SK-N-SH (cell line): ENCODE measurements around the gene CEBPA. TPM values are rescaled to one million over a fixed set of nuclear protein-coding genes. Genes with fewer than 3 reads are reported as not detected.
"Not testable (repeated sequence)": the region's sequence is repeated elsewhere in the genome, so short reads cannot be mapped to it uniquely, and the experiment has no call there.

Source experiments
- CTCF ChIA-PET: fragments of 300-600, 350-600 bp; formaldehyde crosslinking; extraction: SDS; loops from one replicate; lab custom pipeline; 2021; lab: Yijun Ruan, JAX
- POLR2A ChIA-PET: fragments of 350-600 bp; sonication (Branson Sonifier 250); formaldehyde crosslinking; extraction: SDS; loops from one replicate; lab custom pipeline; 2020; ENCODE audit warnings: antibody characterized with exemption, inconsistent platforms; lab: Yijun Ruan, JAX
- DNase-seq: peaks from one replicate; pipeline ENCODE4 v3.0.0; 2012
- H2AFZ ChIP-seq: fragments of 200-600 bp; sonication (generic); 2 replicates; pipeline ENCODE4 v1.8.1; 2016; ENCODE audit warnings: antibody characterized with exemption, mild to moderate bottlenecking, low read depth
- H3F3A ChIP-seq: fragments of 200-600 bp; sonication (generic); replicated peaks from 2 replicates; pipeline ENCODE3; 2016; ENCODE audit warnings: antibody characterized with exemption, mild to moderate bottlenecking; ENCODE audit not compliant: insufficient read depth
- H3K27ac ChIP-seq, 2 experiments: fragments of 200-500 bp in 1 of 2; fragments of 200-600 bp in 1 of 2; sonication (Bioruptor generic) in 1 of 2; sonication (generic), shearing (Covaris generic) in 1 of 2; 2 replicates each; pipeline versions ENCODE4 v1.5.1 to v1.6.1; 2014 to 2016; ENCODE audit warnings: low read depth in 2 of 2, inconsistent platforms in 1 of 2, low read length in 1 of 2, mild to moderate bottlenecking in 1 of 2, mixed read lengths in 1 of 2
- H3K27me3 ChIP-seq: fragments of 200-600 bp; sonication (generic), shearing (Covaris generic); 2 replicates; pipeline ENCODE4 v1.6.1; 2016; ENCODE audit warnings: mixed run types; ENCODE audit not compliant: insufficient read depth
- H3K36me3 ChIP-seq, 2 experiments: fragments of 200-500 bp in 1 of 2; fragments of 200-600 bp in 1 of 2; sonication (Bioruptor generic) in 1 of 2; sonication (generic) in 1 of 2; replicated peaks in 1 of 2; 2 replicates each; pipeline versions ENCODE3 to v1.5.1; 2014 to 2016; ENCODE audit warnings: low read length in 1 of 2, mild to moderate bottlenecking in 1 of 2; ENCODE audit not compliant: insufficient read depth in 2 of 2, control insufficient read depth in 1 of 2
- H3K4me1 ChIP-seq, 2 experiments: fragments of 200-500 bp in 1 of 2; fragments of 200-600 bp in 1 of 2; sonication (Bioruptor generic) in 1 of 2; sonication (generic), shearing (Covaris generic) in 1 of 2; 2 replicates each; pipeline versions ENCODE4 v1.5.1 to v1.6.1; 2014 to 2016; ENCODE audit warnings: low read depth in 1 of 2, low read length in 1 of 2, mixed run types in 1 of 2; ENCODE audit not compliant: insufficient read depth in 2 of 2, control insufficient read depth in 1 of 2
- H3K4me2 ChIP-seq: fragments of 200-600 bp; sonication (generic), shearing (Covaris generic); 2 replicates; pipeline ENCODE4 v1.6.1; 2017; ENCODE audit warnings: mixed run types
- H3K4me3 ChIP-seq, 2 experiments: fragments of 200-500 bp in 1 of 2; fragments of 200-600 bp in 1 of 2; sonication (Bioruptor generic) in 1 of 2; sonication (generic), shearing (Covaris generic) in 1 of 2; 2 replicates each; pipeline versions ENCODE4 v1.5.1 to v1.8.1; 2014 to 2016; ENCODE audit warnings: low read depth in 2 of 2, inconsistent platforms in 1 of 2, low read length in 1 of 2, mild to moderate bottlenecking in 1 of 2, mixed read lengths in 1 of 2, moderate library complexity in 1 of 2
- H3K79me2 ChIP-seq: fragments of 200-600 bp; sonication (generic); 2 replicates; pipeline ENCODE4 v1.8.1; 2017; ENCODE audit warnings: mild to moderate bottlenecking; ENCODE audit not compliant: insufficient read depth
- H3K9ac ChIP-seq: fragments of 200-600 bp; sonication (generic); 2 replicates; pipeline ENCODE4 v1.6.1; 2017; ENCODE audit warnings: mixed run types
- H3K9me2 ChIP-seq: fragments of 200-600 bp; sonication (generic); 2 replicates; pipeline ENCODE4 v1.6.1; 2017; ENCODE audit warnings: mixed run types
- H3K9me3 ChIP-seq: fragments of 200-600 bp; sonication (generic); 2 replicates; pipeline ENCODE4 v1.6.1; 2017; ENCODE audit warnings: mixed run types, mild to moderate bottlenecking, moderate library complexity
- H4K20me1 ChIP-seq: fragments of 200-600 bp; sonication (generic); 2 replicates; pipeline ENCODE4 v1.6.1; 2017; ENCODE audit warnings: mild to moderate bottlenecking, mixed run types; ENCODE audit not compliant: insufficient read depth
- CTCF ChIP-seq: fragments of 200-600 bp; sonication (generic); IDR thresholded peaks from 2 replicates; pipeline ENCODE4 v1.6.1; 2017; ENCODE audit warnings: antibody characterized with exemption, mild to moderate bottlenecking, moderate library complexity
- ELF1 ChIP-seq: IDR thresholded peaks from 2 replicates; pipeline ENCODE4 v1.4.0; 2012
- EP300 ChIP-seq, 2 experiments: IDR thresholded peaks; 2 replicates each; pipeline versions ENCODE4 v1.4.0 to v1.6.1; 2012; ENCODE audit warnings: borderline replicate concordance in 1 of 2, low read depth in 1 of 2, low read length in 1 of 2
- EZH2phosphoT487 ChIP-seq: fragments of 200-600 bp; sonication (generic); IDR thresholded peaks from 2 replicates; pipeline ENCODE4 v1.6.1; 2017; ENCODE audit warnings: low read depth, mixed run types, mild to moderate bottlenecking, antibody characterized with exemption, moderate library complexity, borderline replicate concordance
- FOXJ3 ChIP-seq: sonication (generic); formaldehyde crosslinking; IDR thresholded peaks from 2 replicates; pipeline ENCODE4 v1.5.1; 2020; ENCODE audit warnings: mild to moderate bottlenecking, missing genetic modification reagents
- POLR2AphosphoS5 ChIP-seq: IDR thresholded peaks from 2 replicates; pipeline ENCODE4 v1.6.1; 2012; ENCODE audit warnings: low read depth, low read length
- SIN3A ChIP-seq: IDR thresholded peaks from 2 replicates; pipeline ENCODE4 v1.6.1; 2012; ENCODE audit warnings: low read depth, mild to moderate bottlenecking, low read length, moderate library complexity, borderline replicate concordance
- TAF1 ChIP-seq: IDR thresholded peaks from 2 replicates; pipeline ENCODE4 v1.6.1; 2012; ENCODE audit warnings: low read depth, mild to moderate bottlenecking, low read length, moderate library complexity, borderline replicate concordance
- USF1 ChIP-seq: IDR thresholded peaks from 2 replicates; pipeline ENCODE4 v1.4.0; 2012; ENCODE audit warnings: low read depth, borderline replicate concordance
- WGBS: methylation state at CpG from one replicate; pipeline ENCODE4 v1.1.6; 2017; ENCODE audit warnings: low lambda C conversion rate; 5-methylcytosine and 5-hydroxymethylcytosine counted together
- polyA plus RNA-seq, 3 experiments: library from polyadenylated mRNA; depleted of rRNA; stranded (reverse); fragments of >200 nt; gene quantifications; 2 replicates each; pipeline ENCODE4 v1.2.3, GENCODE V29; 2012

The CEBPA gene
- polyA plus RNA-seq, 1 of the 3 experiments (the other 2 are of a cell fraction) = 0.15 TPM

GRCh38 chr19:33320636-33321035 lies 18.3 kb upstream of the CEBPA start:
- Histone ChIP-seq H3K9me3 (no peaks in the 10 kb centered on the region), H3K27me3 (peaks cover 10% of the 10 kb centered on the region; the same call in 1 of the 2 replicates), H3K9ac (no peak overlapping the region), H3K79me2 (no peaks in the 10 kb centered on the region), H3K27ac (no peak overlapping the region), H3K36me3 (no peaks in the 10 kb centered on the region), H3K9me2 (no peaks in the 10 kb centered on the region; the same call in 1 of the 2 replicates), H4K20me1 (no peaks in the 10 kb centered on the region), H3K4me1 (no peaks in the 10 kb centered on the region), H2AFZ (no peak overlapping the region), H3K4me2 (no peak overlapping the region), H3F3A (no peaks in the 10 kb centered on the region), H3K4me3 (no peak overlapping the region)
- no peak for DNase-seq
- no peak for TF ChIP-seq POLR2AphosphoS5
- TF ChIP-seq EP300 (IDR thresholded peaks at IDR 0.05; ENCODE audit: borderline replicate concordance in 1 of 2, low read depth in 1 of 2, low read length in 1 of 2) = no peak
- no peak for TF ChIP-seq FOXJ3 (CRISPR knock-in tag)
- TF ChIP-seq TAF1 = no peak
- TF ChIP-seq EZH2phosphoT487 = no peak
- no peak for TF ChIP-seq SIN3A
- TF ChIP-seq ELF1 = no peak
- ChIA-PET POLR2A (no interaction called here), CTCF (no interaction called here)
- 57% methylated on average over 1 of the region's 1 CpG for WGBS

DNA sequence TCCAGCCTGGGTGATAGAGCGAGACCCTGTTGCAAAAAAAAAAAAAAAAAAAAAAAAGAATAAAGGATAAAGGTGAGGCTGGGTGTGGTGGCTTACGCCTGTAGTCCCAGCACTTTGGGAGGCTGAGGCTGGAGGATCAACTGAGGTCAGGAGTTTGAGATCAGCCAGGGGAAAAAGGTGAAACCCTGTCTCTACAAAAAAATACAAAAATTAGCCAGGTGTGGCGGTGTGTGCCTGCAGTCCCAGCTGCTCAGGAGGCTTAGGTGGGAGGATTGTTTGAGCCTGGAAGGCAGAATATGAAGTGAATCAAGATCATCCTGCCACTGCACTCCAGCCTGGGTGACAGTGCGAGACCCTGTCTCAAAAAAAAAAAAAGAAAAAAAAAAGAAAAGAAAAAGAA lies 15.7 kb upstream of the CEBPA start:
- WGBS = 64% methylated on average over 4 of the region's 4 CpGs
- H3K9me2 ChIP-seq, H3K4me2 ChIP-seq, POLR2A ChIA-PET, H3K9ac ChIP-seq, H3K4me3 ChIP-seq, H4K20me1 ChIP-seq, H3K9me3 ChIP-seq, H3F3A ChIP-seq, H3K4me1 ChIP-seq, H3K36me3 ChIP-seq, H3K27ac ChIP-seq, H3K79me2 ChIP-seq, H2AFZ ChIP-seq, H3K27me3 ChIP-seq, DNase-seq: not testable (repeated sequence)
- CTCF ChIA-PET = interaction anchor here (1.8 kb wide), 1 partner anchor 15 kb away, joined by 8 read pairs; the partner anchor contains the start of gene CEBPA

DNA sequence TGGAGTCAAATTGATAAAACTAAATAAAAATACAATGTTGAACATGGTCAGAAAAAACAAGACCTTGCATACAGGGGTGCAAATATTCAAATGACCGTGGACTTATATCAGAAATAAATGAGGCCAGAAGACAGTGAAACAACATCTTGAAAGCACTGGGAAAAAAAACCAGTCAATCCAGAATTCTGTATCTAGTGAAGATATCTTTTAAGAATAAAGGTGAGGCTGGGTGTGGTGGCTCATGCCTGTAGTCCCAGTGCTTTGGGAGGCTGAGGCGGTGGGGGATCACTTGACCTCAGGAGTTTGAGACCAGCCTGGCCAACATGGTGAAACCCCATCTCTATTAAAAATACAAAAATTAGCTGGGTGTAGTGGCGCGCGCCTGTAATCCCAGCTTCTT lies 15.2 kb upstream of the CEBPA start:
- Histone ChIP-seq H3K9ac (no peak overlapping the region), H3K4me3 (no peak overlapping the region), H3K9me3 (no peaks in the 10 kb centered on the region), H3K27ac (no peak overlapping the region), H3K9me2 (no peaks in the 10 kb centered on the region; the same call in 1 of the 2 replicates), H3K4me1 (no peaks in the 10 kb centered on the region), H3K36me3 (no peaks in the 10 kb centered on the region), H3K4me2 (no peak overlapping the region), H3K79me2 (no peaks in the 10 kb centered on the region), H2AFZ (no peak overlapping the region), H4K20me1 (no peaks in the 10 kb centered on the region), H3F3A (no peaks in the 10 kb centered on the region), H3K27me3 (peaks cover 10% of the 10 kb centered on the region; the same call in 1 of the 2 replicates)
- 86% methylated on average over 5 of the region's 5 CpGs for WGBS
- POLR2A ChIA-PET = no interaction called here
- TF ChIP-seq USF1 = no peak
- TF ChIP-seq CTCF = no peak
- TF ChIP-seq ELF1 = no peak
- CTCF ChIA-PET = interaction anchor here (1.0 to 1.8 kb wide), 2 partner anchors 15 to 69 kb away, joined by 3 to 8 read pairs; partner anchors contain the start of gene CEBPA
- DNase-seq = no peak
